SK-N-SH (cell line): Measurements from ENCODE around the gene SMAD3. TPM values are rescaled to one million over a fixed set of nuclear protein-coding genes. Genes with fewer than 3 reads are reported as not detected.
A peak's percentile ranks its signal among the peaks of the same experiment; 100 is the strongest.

Experiments
- CTCF ChIA-PET: fragments of 300-600, 350-600 bp; formaldehyde crosslinking; extraction: SDS; loops from one replicate; lab custom pipeline; 2021; lab: Yijun Ruan, JAX
- POLR2A ChIA-PET: fragments of 350-600 bp; sonication (Branson Sonifier 250); formaldehyde crosslinking; extraction: SDS; loops from one replicate; lab custom pipeline; 2020; ENCODE audit warnings: antibody characterized with exemption, inconsistent platforms; lab: Yijun Ruan, JAX
- DNase-seq: peaks from one replicate; pipeline ENCODE4 v3.0.0; 2012
- H2AFZ ChIP-seq: fragments of 200-600 bp; sonication (generic); 2 replicates; pipeline ENCODE4 v1.8.1; 2016; ENCODE audit warnings: antibody characterized with exemption, mild to moderate bottlenecking, low read depth
- H3F3A ChIP-seq: fragments of 200-600 bp; sonication (generic); replicated peaks from 2 replicates; pipeline ENCODE3; 2016; ENCODE audit warnings: antibody characterized with exemption, mild to moderate bottlenecking; ENCODE audit not compliant: insufficient read depth
- H3K27ac ChIP-seq, 2 experiments: fragments of 200-500 bp in 1 of 2; fragments of 200-600 bp in 1 of 2; sonication (Bioruptor generic) in 1 of 2; sonication (generic), shearing (Covaris generic) in 1 of 2; 2 replicates each; pipeline versions ENCODE4 v1.5.1 to v1.6.1; 2014 to 2016; ENCODE audit warnings: low read depth in 2 of 2, inconsistent platforms in 1 of 2, low read length in 1 of 2, mild to moderate bottlenecking in 1 of 2, mixed read lengths in 1 of 2
- H3K27me3 ChIP-seq: fragments of 200-600 bp; sonication (generic), shearing (Covaris generic); 2 replicates; pipeline ENCODE4 v1.6.1; 2016; ENCODE audit warnings: mixed run types; ENCODE audit not compliant: insufficient read depth
- H3K36me3 ChIP-seq, 2 experiments: fragments of 200-500 bp in 1 of 2; fragments of 200-600 bp in 1 of 2; sonication (Bioruptor generic) in 1 of 2; sonication (generic) in 1 of 2; replicated peaks in 1 of 2; 2 replicates each; pipeline versions ENCODE3 to v1.5.1; 2014 to 2016; ENCODE audit warnings: low read length in 1 of 2, mild to moderate bottlenecking in 1 of 2; ENCODE audit not compliant: insufficient read depth in 2 of 2, control insufficient read depth in 1 of 2
- H3K4me1 ChIP-seq, 2 experiments: fragments of 200-500 bp in 1 of 2; fragments of 200-600 bp in 1 of 2; sonication (Bioruptor generic) in 1 of 2; sonication (generic), shearing (Covaris generic) in 1 of 2; 2 replicates each; pipeline versions ENCODE4 v1.5.1 to v1.6.1; 2014 to 2016; ENCODE audit warnings: low read depth in 1 of 2, low read length in 1 of 2, mixed run types in 1 of 2; ENCODE audit not compliant: insufficient read depth in 2 of 2, control insufficient read depth in 1 of 2
- H3K4me2 ChIP-seq: fragments of 200-600 bp; sonication (generic), shearing (Covaris generic); 2 replicates; pipeline ENCODE4 v1.6.1; 2017; ENCODE audit warnings: mixed run types
- H3K4me3 ChIP-seq, 2 experiments: fragments of 200-500 bp in 1 of 2; fragments of 200-600 bp in 1 of 2; sonication (Bioruptor generic) in 1 of 2; sonication (generic), shearing (Covaris generic) in 1 of 2; 2 replicates each; pipeline versions ENCODE4 v1.5.1 to v1.8.1; 2014 to 2016; ENCODE audit warnings: low read depth in 2 of 2, inconsistent platforms in 1 of 2, low read length in 1 of 2, mild to moderate bottlenecking in 1 of 2, mixed read lengths in 1 of 2, moderate library complexity in 1 of 2
- H3K79me2 ChIP-seq: fragments of 200-600 bp; sonication (generic); 2 replicates; pipeline ENCODE4 v1.8.1; 2017; ENCODE audit warnings: mild to moderate bottlenecking; ENCODE audit not compliant: insufficient read depth
- H3K9ac ChIP-seq: fragments of 200-600 bp; sonication (generic); 2 replicates; pipeline ENCODE4 v1.6.1; 2017; ENCODE audit warnings: mixed run types
- H3K9me2 ChIP-seq: fragments of 200-600 bp; sonication (generic); 2 replicates; pipeline ENCODE4 v1.6.1; 2017; ENCODE audit warnings: mixed run types
- H3K9me3 ChIP-seq: fragments of 200-600 bp; sonication (generic); 2 replicates; pipeline ENCODE4 v1.6.1; 2017; ENCODE audit warnings: mixed run types, mild to moderate bottlenecking, moderate library complexity
- H4K20me1 ChIP-seq: fragments of 200-600 bp; sonication (generic); 2 replicates; pipeline ENCODE4 v1.6.1; 2017; ENCODE audit warnings: mild to moderate bottlenecking, mixed run types; ENCODE audit not compliant: insufficient read depth
- CHD2 ChIP-seq: fragments of 150-350 bp; IDR thresholded peaks from 2 replicates; pipeline ENCODE4 v1.6.1; 2018; ENCODE audit warnings: low read length; ENCODE audit not compliant: partially characterized antibody
- CTCF ChIP-seq: fragments of 200-600 bp; sonication (generic); IDR thresholded peaks from 2 replicates; pipeline ENCODE4 v1.6.1; 2017; ENCODE audit warnings: antibody characterized with exemption, mild to moderate bottlenecking, moderate library complexity
- ELF1 ChIP-seq: IDR thresholded peaks from 2 replicates; pipeline ENCODE4 v1.4.0; 2012
- EP300 ChIP-seq, 2 experiments: IDR thresholded peaks; 2 replicates each; pipeline versions ENCODE4 v1.4.0 to v1.6.1; 2012; ENCODE audit warnings: borderline replicate concordance in 1 of 2, low read depth in 1 of 2, low read length in 1 of 2
- EZH2phosphoT487 ChIP-seq: fragments of 200-600 bp; sonication (generic); IDR thresholded peaks from 2 replicates; pipeline ENCODE4 v1.6.1; 2017; ENCODE audit warnings: low read depth, mixed run types, mild to moderate bottlenecking, antibody characterized with exemption, moderate library complexity, borderline replicate concordance
- FOXJ3 ChIP-seq: sonication (generic); formaldehyde crosslinking; IDR thresholded peaks from 2 replicates; pipeline ENCODE4 v1.5.1; 2020; ENCODE audit warnings: mild to moderate bottlenecking, missing genetic modification reagents
- NFIC ChIP-seq: IDR thresholded peaks from 2 replicates; pipeline ENCODE4 v1.4.0; 2012; ENCODE audit warnings: borderline replicate concordance
- POLR2AphosphoS5 ChIP-seq: IDR thresholded peaks from 2 replicates; pipeline ENCODE4 v1.6.1; 2012; ENCODE audit warnings: low read depth, low read length
- RAD21 ChIP-seq: IDR thresholded peaks from 2 replicates; pipeline ENCODE4 v1.6.1; 2012; ENCODE audit warnings: mild to moderate bottlenecking, low read length
- RXRA ChIP-seq: IDR thresholded peaks from 2 replicates; pipeline ENCODE4 v1.4.0; 2012; ENCODE audit warnings: low read depth, mild to moderate bottlenecking, borderline replicate concordance
- SMC3 ChIP-seq: IDR thresholded peaks from 2 replicates; pipeline ENCODE4 v1.6.1; 2012; ENCODE audit warnings: low read depth, low read length, improper control_type of control experiment
- TAF1 ChIP-seq: IDR thresholded peaks from 2 replicates; pipeline ENCODE4 v1.6.1; 2012; ENCODE audit warnings: low read depth, mild to moderate bottlenecking, low read length, moderate library complexity, borderline replicate concordance
- TCF12 ChIP-seq: IDR thresholded peaks from 2 replicates; pipeline ENCODE4 v1.4.0; 2012
- TEAD4 ChIP-seq: IDR thresholded peaks from 2 replicates; pipeline ENCODE4 v1.4.0; 2012; ENCODE audit warnings: mild to moderate bottlenecking, borderline replicate concordance; ENCODE audit not compliant: insufficient read depth
- YY1 ChIP-seq: IDR thresholded peaks from 2 replicates; pipeline ENCODE4 v1.4.0; 2012; ENCODE audit warnings: low read depth, mild to moderate bottlenecking
- WGBS: methylation state at CpG from one replicate; pipeline ENCODE4 v1.1.6; 2017; ENCODE audit warnings: low lambda C conversion rate; 5-methylcytosine and 5-hydroxymethylcytosine counted together
- polyA plus RNA-seq, 3 experiments: library from polyadenylated mRNA; depleted of rRNA; stranded (reverse); fragments of >200 nt; gene quantifications; 2 replicates each; pipeline ENCODE4 v1.2.3, GENCODE V29; 2012
- TF ChIP-seq, protein P1 (sequence below): IDR thresholded peaks from 2 replicates; pipeline ENCODE4 v1.6.1; 2012; ENCODE audit warnings: mild to moderate bottlenecking, low read depth, low read length, moderate library complexity
- TF ChIP-seq, protein P2 (sequence below): IDR thresholded peaks from 2 replicates; pipeline ENCODE4 v1.4.0; 2012; ENCODE audit warnings: low read depth, borderline replicate concordance
- TF ChIP-seq, protein P3 (sequence below): IDR thresholded peaks from 2 replicates; pipeline ENCODE4; 2012

Gene SMAD3
- polyA plus RNA-seq, 1 of the 3 experiments (the other 2 are of a cell fraction) = 19.5 TPM

- Histone ChIP-seq H3K27ac (peak overlapping the region; percentile 67 to 99; a peak in 3 of 4 replicates), H3K79me2 (peaks cover 81% of the 10 kb centered on the region), H3K4me1 (peaks cover 36 to 73% of the 10 kb centered on the region in 2 experiments), H3K36me3 (no peaks in the 10 kb centered on the region), H3K27me3 (no peaks in the 10 kb centered on the region), H3K9me2 (no peaks in the 10 kb centered on the region), H4K20me1 (no peaks in the 10 kb centered on the region), H3K4me3 (no peak overlapping the region), H3K4me2 (peak overlapping the region; percentile 74), H3F3A (peaks cover 68% of the 10 kb centered on the region), H3K9me3 (no peaks in the 10 kb centered on the region), H3K9ac (peak overlapping the region; percentile 78), H2AFZ (no peak overlapping the region)
- POLR2A ChIA-PET = no interaction called here
- TF ChIP-seq CTCF = no peak
- TF ChIP-seq, protein P1, sequence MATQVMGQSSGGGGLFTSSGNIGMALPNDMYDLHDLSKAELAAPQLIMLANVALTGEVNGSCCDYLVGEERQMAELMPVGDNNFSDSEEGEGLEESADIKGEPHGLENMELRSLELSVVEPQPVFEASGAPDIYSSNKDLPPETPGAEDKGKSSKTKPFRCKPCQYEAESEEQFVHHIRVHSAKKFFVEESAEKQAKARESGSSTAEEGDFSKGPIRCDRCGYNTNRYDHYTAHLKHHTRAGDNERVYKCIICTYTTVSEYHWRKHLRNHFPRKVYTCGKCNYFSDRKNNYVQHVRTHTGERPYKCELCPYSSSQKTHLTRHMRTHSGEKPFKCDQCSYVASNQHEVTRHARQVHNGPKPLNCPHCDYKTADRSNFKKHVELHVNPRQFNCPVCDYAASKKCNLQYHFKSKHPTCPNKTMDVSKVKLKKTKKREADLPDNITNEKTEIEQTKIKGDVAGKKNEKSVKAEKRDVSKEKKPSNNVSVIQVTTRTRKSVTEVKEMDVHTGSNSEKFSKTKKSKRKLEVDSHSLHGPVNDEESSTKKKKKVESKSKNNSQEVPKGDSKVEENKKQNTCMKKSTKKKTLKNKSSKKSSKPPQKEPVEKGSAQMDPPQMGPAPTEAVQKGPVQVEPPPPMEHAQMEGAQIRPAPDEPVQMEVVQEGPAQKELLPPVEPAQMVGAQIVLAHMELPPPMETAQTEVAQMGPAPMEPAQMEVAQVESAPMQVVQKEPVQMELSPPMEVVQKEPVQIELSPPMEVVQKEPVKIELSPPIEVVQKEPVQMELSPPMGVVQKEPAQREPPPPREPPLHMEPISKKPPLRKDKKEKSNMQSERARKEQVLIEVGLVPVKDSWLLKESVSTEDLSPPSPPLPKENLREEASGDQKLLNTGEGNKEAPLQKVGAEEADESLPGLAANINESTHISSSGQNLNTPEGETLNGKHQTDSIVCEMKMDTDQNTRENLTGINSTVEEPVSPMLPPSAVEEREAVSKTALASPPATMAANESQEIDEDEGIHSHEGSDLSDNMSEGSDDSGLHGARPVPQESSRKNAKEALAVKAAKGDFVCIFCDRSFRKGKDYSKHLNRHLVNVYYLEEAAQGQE = no peak
- no peak for TF ChIP-seq SMC3
- TF ChIP-seq FOXJ3 (CRISPR knock-in tag) = no peak
- no peak for TF ChIP-seq RAD21
- TF ChIP-seq, protein P2, sequence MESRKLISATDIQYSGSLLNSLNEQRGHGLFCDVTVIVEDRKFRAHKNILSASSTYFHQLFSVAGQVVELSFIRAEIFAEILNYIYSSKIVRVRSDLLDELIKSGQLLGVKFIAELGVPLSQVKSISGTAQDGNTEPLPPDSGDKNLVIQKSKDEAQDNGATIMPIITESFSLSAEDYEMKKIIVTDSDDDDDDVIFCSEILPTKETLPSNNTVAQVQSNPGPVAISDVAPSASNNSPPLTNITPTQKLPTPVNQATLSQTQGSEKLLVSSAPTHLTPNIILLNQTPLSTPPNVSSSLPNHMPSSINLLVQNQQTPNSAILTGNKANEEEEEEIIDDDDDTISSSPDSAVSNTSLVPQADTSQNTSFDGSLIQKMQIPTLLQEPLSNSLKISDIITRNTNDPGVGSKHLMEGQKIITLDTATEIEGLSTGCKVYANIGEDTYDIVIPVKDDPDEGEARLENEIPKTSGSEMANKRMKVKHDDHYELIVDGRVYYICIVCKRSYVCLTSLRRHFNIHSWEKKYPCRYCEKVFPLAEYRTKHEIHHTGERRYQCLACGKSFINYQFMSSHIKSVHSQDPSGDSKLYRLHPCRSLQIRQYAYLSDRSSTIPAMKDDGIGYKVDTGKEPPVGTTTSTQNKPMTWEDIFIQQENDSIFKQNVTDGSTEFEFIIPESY = no peak
- no peak for TF ChIP-seq NFIC
- no peak for TF ChIP-seq EZH2phosphoT487
- TF ChIP-seq, protein P3, sequence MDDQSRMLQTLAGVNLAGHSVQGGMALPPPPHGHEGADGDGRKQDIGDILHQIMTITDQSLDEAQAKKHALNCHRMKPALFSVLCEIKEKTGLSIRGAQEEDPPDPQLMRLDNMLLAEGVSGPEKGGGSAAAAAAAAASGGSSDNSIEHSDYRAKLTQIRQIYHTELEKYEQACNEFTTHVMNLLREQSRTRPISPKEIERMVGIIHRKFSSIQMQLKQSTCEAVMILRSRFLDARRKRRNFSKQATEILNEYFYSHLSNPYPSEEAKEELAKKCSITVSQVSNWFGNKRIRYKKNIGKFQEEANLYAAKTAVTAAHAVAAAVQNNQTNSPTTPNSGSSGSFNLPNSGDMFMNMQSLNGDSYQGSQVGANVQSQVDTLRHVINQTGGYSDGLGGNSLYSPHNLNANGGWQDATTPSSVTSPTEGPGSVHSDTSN = no peak
- TF ChIP-seq YY1 = no peak
- TF ChIP-seq TEAD4 = no peak
- TF ChIP-seq ELF1 = no peak
- TF ChIP-seq CHD2 = no peak
- no peak for TF ChIP-seq TAF1
- no peak for TF ChIP-seq POLR2AphosphoS5
- no peak for TF ChIP-seq RXRA
- TF ChIP-seq EP300 (IDR thresholded peaks at IDR 0.05; ENCODE audit: borderline replicate concordance in 1 of 2, low read depth in 1 of 2, low read length in 1 of 2) = no peak
- no peak for TF ChIP-seq TCF12
- CTCF ChIA-PET = no interaction called here
- WGBS = 70% methylated on average over 7 of the region's 7 CpGs
- no peak for DNase-seq
These were observed 82.1 kb downstream of the SMAD3 start for GRCh38 chr15:67147396-67147949.
